Neural cell (in vitro differentiated cells): ENCODE results near the gene MINDY4. TPM values are rescaled to one million over a fixed set of nuclear protein-coding genes. Genes with fewer than 3 reads are reported as not detected.

ENCODE experiments used
- H2AFZ ChIP-seq: fragments of 200-600, 300-800 bp; sonication (generic), shearing (Covaris generic); 2 replicates; pipeline ENCODE4 v1.6.0; 2014; ENCODE audit warnings: low read depth, mild to moderate bottlenecking, antibody characterized with exemption, low read length, moderate library complexity
- H3F3A ChIP-seq: fragments of 200-600 bp; shearing (Covaris generic); 2 replicates; pipeline ENCODE4 v1.6.1; 2016; ENCODE audit warnings: mild to moderate bottlenecking, moderate library complexity, mixed read lengths, antibody characterized with exemption, low read length; ENCODE audit not compliant: insufficient read depth, poor library complexity, severe bottlenecking
- H3K27ac ChIP-seq: fragments of 200-600, 300-800 bp; sonication (generic), shearing (Covaris generic); 2 replicates; pipeline ENCODE4 v1.5.1; 2014; ENCODE audit warnings: mild to moderate bottlenecking, low read length, moderate library complexity
- H3K27me3 ChIP-seq: fragments of 300-800, 200-600 bp; sonication (generic), shearing (Covaris generic); 2 replicates; pipeline ENCODE4 v1.6.0; 2014; ENCODE audit warnings: mild to moderate bottlenecking, low read depth, low read length, moderate library complexity; ENCODE audit not compliant: insufficient read depth
- H3K36me3 ChIP-seq: fragments of 300-800, 200-600 bp; sonication (generic), shearing (Covaris generic); 2 replicates; pipeline ENCODE4 v1.5.1; 2014; ENCODE audit warnings: mild to moderate bottlenecking, antibody characterized with exemption, low read length, moderate library complexity; ENCODE audit not compliant: insufficient read depth
- H3K4me2 ChIP-seq: fragments of 300-800, 200-600 bp; sonication (generic), shearing (Covaris generic); 2 replicates; pipeline ENCODE4 v1.6.0; 2014; ENCODE audit warnings: mild to moderate bottlenecking, low read length
- H3K4me3 ChIP-seq: fragments of 300-800, 200-600 bp; sonication (generic), shearing (Covaris generic); 2 replicates; pipeline ENCODE4 v1.5.1; 2014; ENCODE audit warnings: mild to moderate bottlenecking, low read length, moderate library complexity
- H3K79me2 ChIP-seq: fragments of 200-600 bp; shearing (Covaris generic); replicated peaks from 2 replicates; pipeline ENCODE4 v1.6.0; 2014; ENCODE audit warnings: mild to moderate bottlenecking, low read length, moderate library complexity; ENCODE audit not compliant: insufficient read depth
- H3K9ac ChIP-seq: fragments of 300-800, 200-600 bp; sonication (generic), shearing (Covaris generic); 2 replicates; pipeline ENCODE4 v1.6.1; 2016; ENCODE audit warnings: mild to moderate bottlenecking, low read length, mixed read lengths
- H3K9me2 ChIP-seq: fragments of 200-600 bp; shearing (Covaris generic); 2 replicates; pipeline ENCODE4 v1.6.1; 2016; ENCODE audit warnings: mild to moderate bottlenecking, low read length, mixed read lengths; ENCODE audit not compliant: insufficient read depth
- H3K9me3 ChIP-seq: fragments of 200-600, 300-800 bp; sonication (generic), shearing (Covaris generic); 2 replicates; pipeline ENCODE4 v1.6.1; 2016; ENCODE audit warnings: mild to moderate bottlenecking, mixed run types, low read length, moderate library complexity, mixed read lengths
- H4K20me1 ChIP-seq: fragments of 200-600 bp; shearing (Covaris generic); 2 replicates; pipeline ENCODE4 v1.6.1; 2016; ENCODE audit warnings: mild to moderate bottlenecking, mixed run types; ENCODE audit not compliant: insufficient read depth
- CTCF ChIP-seq: fragments of 450-650 bp; IDR thresholded peaks from 2 replicates; pipeline ENCODE4 v1.5.1; 2014; ENCODE audit warnings: antibody characterized with exemption, mild to moderate bottlenecking, moderate library complexity; ENCODE audit not compliant: poor library complexity, severe bottlenecking
- EP300 ChIP-seq: fragments of 450-650 bp; conservative IDR thresholded peaks from 2 replicates; pipeline ENCODE4 v1.6.1; 2014; ENCODE audit warnings: antibody characterized with exemption, mild to moderate bottlenecking, moderate library complexity; ENCODE audit not compliant: poor library complexity, severe bottlenecking
- EZH2 ChIP-seq: fragments of 200-600, 300-800 bp; shearing (Covaris generic), sonication (generic); IDR thresholded peaks from 2 replicates; pipeline ENCODE4 v1.6.1; 2014; ENCODE audit warnings: antibody characterized with exemption, low read length, borderline replicate concordance, mild to moderate bottlenecking; ENCODE audit not compliant: insufficient read depth, poor library complexity, severe bottlenecking
- MXI1 ChIP-seq: fragments of 450-650 bp; conservative IDR thresholded peaks from 2 replicates; pipeline ENCODE4 v1.6.1; 2014; ENCODE audit warnings: antibody characterized with exemption, mild to moderate bottlenecking; ENCODE audit not compliant: poor library complexity, severe bottlenecking
- POLR2AphosphoS5 ChIP-seq: IDR thresholded peaks from 2 replicates; pipeline ENCODE4 v1.6.1; 2012
- RAD21 ChIP-seq: fragments of 450-650 bp; conservative IDR thresholded peaks from 2 replicates; pipeline ENCODE4 v1.6.1; 2014; ENCODE audit warnings: antibody characterized with exemption, mild to moderate bottlenecking, moderate library complexity
- REST ChIP-seq: IDR thresholded peaks from 2 replicates; pipeline ENCODE4 v1.6.1; 2012; ENCODE audit warnings: borderline replicate concordance
- SMC3 ChIP-seq: fragments of 450-650 bp; conservative IDR thresholded peaks from 2 replicates; pipeline ENCODE4 v1.6.1; 2014; ENCODE audit warnings: antibody characterized with exemption, mild to moderate bottlenecking, moderate library complexity; ENCODE audit not compliant: poor library complexity
- TAF1 ChIP-seq: IDR thresholded peaks from 2 replicates; pipeline ENCODE4 v1.6.1; 2012; ENCODE audit warnings: low read depth
- polyA plus RNA-seq: library from polyadenylated mRNA; depleted of rRNA; stranded (reverse); fragments of >200 nt; gene quantifications from 2 replicates; pipeline ENCODE4 v1.2.3, GENCODE V29; 2014

Gene MINDY4
- polyA plus RNA-seq, 1 donor from 2014 or later = 1.0 TPM

GRCh38 chr7:30789334-30789711, 18.1 kb downstream of the MINDY4 start:
- Histone ChIP-seq H3K9me3 (no peaks in the 10 kb centered on the region), H3K9ac (no peak overlapping the region), H3K27me3 (no peaks in the 10 kb centered on the region), H4K20me1 (no peaks in the 10 kb centered on the region), H3K79me2 (no peaks in the 10 kb centered on the region), H3K9me2 (no peaks in the 10 kb centered on the region), H3K27ac (no peak overlapping the region), H3K36me3 (no peaks in the 10 kb centered on the region), H2AFZ (no peak overlapping the region), H3K4me3 (no peak overlapping the region), H3F3A (no peaks in the 10 kb centered on the region), H3K4me2 (no peak overlapping the region)
- TF ChIP-seq EZH2 = no peak
- no peak for TF ChIP-seq EP300
- TF ChIP-seq CTCF = no peak
- TF ChIP-seq TAF1 = no peak
- TF ChIP-seq SMC3 = no peak
- TF ChIP-seq RAD21 = no peak
- no peak for TF ChIP-seq REST
- TF ChIP-seq MXI1 = no peak
- TF ChIP-seq POLR2AphosphoS5 = no peak

- H2AFZ ChIP-seq = no peak overlapping the region
- no peaks in the 10 kb centered on the region for H3K27me3 ChIP-seq
- H3K9me2 ChIP-seq = no peaks in the 10 kb centered on the region
- H3K4me2 ChIP-seq = no peak overlapping the region
- no peak for TF ChIP-seq RAD21
- TF ChIP-seq CTCF = no peak
- no peaks in the 10 kb centered on the region for H3K36me3 ChIP-seq
- no peak overlapping the region for H3K4me3 ChIP-seq
- no peak overlapping the region for H3K9ac ChIP-seq
- no peaks in the 10 kb centered on the region for H3F3A ChIP-seq
- H4K20me1 ChIP-seq = no peaks in the 10 kb centered on the region
- no peak overlapping the region for H3K27ac ChIP-seq
- H3K79me2 ChIP-seq = no peaks in the 10 kb centered on the region
- no peaks in the 10 kb centered on the region for H3K9me3 ChIP-seq
Measured at GRCh38 chr7:30790356-30790755, 19.1 kb downstream of the MINDY4 start.
